Measurements from ENCODE around the gene QPCT. TPM values are rescaled to one million over a fixed set of nuclear protein-coding genes. Genes with fewer than 3 reads are reported as not detected.

The QPCT gene
- total RNA-seq, 2 experiments from 2014 or later: 0.51 to 0.64 TPM

DNA sequence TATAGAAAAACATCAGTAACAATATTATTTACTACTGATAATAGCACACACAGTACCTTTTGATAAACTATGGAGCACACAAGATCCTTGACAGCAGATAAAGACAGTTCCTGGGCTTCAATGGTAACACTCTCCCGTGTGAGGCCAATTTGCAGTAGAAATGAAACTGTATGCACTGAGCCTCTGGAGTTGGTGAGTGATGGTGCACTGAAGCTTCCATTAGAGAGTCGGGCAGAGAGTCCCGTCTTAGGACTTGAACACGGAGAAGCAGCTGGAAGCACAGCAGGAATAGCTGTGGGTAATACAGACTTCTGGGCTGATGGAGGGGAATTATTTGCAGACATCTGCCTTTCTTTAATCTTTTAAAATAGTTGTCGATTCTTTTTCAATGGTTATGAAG is 28.2 kb upstream of the QPCT start:
- H3K27ac Mint-ChIP-seq: no peak overlapping the region
- no peak for ATAC-seq
- peaks cover 13% of the 10 kb centered on the region for H3K36me3 Mint-ChIP-seq (ENCODE audit: low read depth)
- peaks cover 58% of the 10 kb centered on the region for H3K4me1 Mint-ChIP-seq
- H3K27me3 Mint-ChIP-seq: no peaks in the 10 kb centered on the region
- POLR2A ChIA-PET: no interaction called here
- intact Hi-C loops (cut with DNase I, micrococcal nuclease): loop anchor here in 1 of 2 experiments (5.0 kb wide), 1 partner anchor 36 kb away; no protein-coding TSS in a partner anchor
- DNase-seq: no peak
- no peak overlapping the region for H3K4me3 Mint-ChIP-seq
- H3K9me3 Mint-ChIP-seq (ENCODE audit: low read depth): no peaks in the 10 kb centered on the region
- CTCF ChIA-PET: interaction anchor here (0.9 to 1.0 kb wide), 3 partner anchors 8 to 20 kb away, joined by 3 to 4 read pairs (median 3); no protein-coding TSS in a partner anchor

DNA sequence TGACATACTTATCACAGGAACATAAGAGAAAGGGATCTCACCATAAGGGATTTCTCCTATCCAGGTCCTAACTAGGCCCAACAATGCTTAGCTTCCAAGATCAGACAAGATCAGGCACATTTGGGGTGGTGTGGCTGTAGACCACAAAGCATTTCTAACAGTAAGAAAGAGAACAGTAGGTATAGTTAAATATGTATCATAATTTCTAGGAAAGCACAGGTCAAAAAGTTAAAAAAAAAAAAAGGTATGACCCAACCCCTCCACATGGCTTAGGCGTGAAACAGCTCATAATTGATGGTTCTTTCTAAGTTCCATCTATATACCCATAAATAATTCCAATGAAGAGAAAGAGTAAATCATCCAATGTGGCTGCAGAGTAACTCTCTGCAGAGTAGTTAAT is 26.7 kb upstream of the QPCT start:
- peaks cover 13% of the 10 kb centered on the region for H3K36me3 Mint-ChIP-seq (ENCODE audit: low read depth)
- H3K27ac Mint-ChIP-seq: no peak overlapping the region
- H3K27me3 Mint-ChIP-seq: no peaks in the 10 kb centered on the region
- POLR2A ChIA-PET: no interaction called here
- DNase-seq (peak; percentile 33), ATAC-seq (peak; percentile 73)
- peaks cover 60% of the 10 kb centered on the region for H3K4me1 Mint-ChIP-seq
- no peaks in the 10 kb centered on the region for H3K9me3 Mint-ChIP-seq (ENCODE audit: low read depth)
- no peak overlapping the region for H3K4me3 Mint-ChIP-seq
- CTCF ChIA-PET: interaction anchor here (1.0 to 1.6 kb wide), 3 partner anchors 14 to 78 kb away, joined by 3 to 5 read pairs (median 4); no protein-coding TSS in a partner anchor
- intact Hi-C loops (cut with DNase I, micrococcal nuclease): loop anchor here in 1 of 2 experiments (5.0 kb wide), 1 partner anchor 35 kb away; no protein-coding TSS in a partner anchor

DNA sequence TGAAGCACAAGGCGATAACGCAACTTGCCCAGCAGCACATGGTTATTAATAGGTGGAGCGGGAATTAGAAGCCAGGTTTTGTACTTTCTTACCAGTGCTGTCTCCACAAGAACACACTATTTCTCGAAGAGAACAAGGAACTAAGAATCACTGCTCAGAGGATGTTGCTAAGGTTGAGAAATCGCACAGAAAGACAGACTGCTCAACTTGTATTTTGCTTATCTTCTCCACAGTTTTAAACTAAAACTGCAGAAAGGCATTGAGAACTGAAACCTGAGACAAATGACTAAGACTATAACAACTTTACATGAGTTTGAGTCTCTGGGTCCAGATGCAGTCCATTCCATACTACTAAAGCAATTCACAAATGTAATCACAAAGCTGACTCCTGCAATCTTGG is 26.0 kb upstream of the QPCT start:
- H3K27ac Mint-ChIP-seq: no peak overlapping the region
- POLR2A ChIA-PET: no interaction called here
- H3K36me3 Mint-ChIP-seq (ENCODE audit: low read depth): peaks cover 13% of the 10 kb centered on the region
- ATAC-seq (peak; percentile 37), DNase-seq (no peak)
- intact Hi-C loops (cut with DNase I, micrococcal nuclease): loop anchor here in 1 of 2 experiments (5.0 kb wide), 1 partner anchor 34 kb away; no protein-coding TSS in a partner anchor
- H3K27me3 Mint-ChIP-seq: no peaks in the 10 kb centered on the region
- CTCF ChIA-PET: interaction anchor here (0.9 to 1.6 kb wide), 3 partner anchors 9 to 77 kb away, joined by 4 to 5 read pairs (median 4); no protein-coding TSS in a partner anchor
- H3K4me1 Mint-ChIP-seq: peaks cover 58% of the 10 kb centered on the region
- H3K4me3 Mint-ChIP-seq: no peak overlapping the region
- H3K9me3 Mint-ChIP-seq (ENCODE audit: low read depth): no peaks in the 10 kb centered on the region

DNA sequence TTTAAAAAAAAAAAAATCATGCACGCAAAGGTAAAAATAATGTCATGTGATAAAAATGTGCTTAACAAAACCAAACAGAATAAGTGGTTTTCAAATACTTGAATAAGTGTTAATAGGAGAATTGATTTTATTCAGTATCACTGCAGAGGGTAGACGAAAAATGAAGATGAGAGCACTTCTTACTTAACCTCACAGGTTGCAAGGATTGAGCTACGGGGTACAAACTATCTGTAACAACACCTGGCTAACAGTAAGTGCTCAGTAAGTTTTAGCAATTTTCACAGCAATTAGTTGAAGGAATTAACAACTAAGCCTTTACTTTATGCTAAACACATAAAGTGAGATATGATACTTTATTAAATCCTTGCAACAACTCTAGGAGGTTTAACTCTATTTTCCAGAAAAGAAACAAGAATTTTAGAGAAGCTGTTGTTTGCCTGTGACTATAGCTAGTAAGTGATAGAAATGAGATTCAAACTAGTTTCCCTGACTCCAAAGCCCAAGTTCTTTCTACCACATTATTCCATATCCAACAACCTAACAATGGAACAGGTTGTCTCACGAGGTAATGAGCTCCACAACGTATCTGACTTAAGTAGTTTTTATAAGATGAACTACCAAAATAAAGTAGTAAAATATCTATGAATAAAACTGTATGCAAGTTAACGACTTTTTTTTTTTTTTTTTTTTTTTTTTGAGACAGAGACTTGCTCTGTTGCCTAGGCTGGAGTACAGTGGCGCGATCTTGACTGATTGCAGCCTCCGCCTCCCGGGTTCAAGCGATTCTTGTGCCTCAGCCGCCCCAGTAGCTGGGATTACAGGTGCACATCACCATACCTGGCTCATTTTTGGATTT is 24.4 kb upstream of the QPCT start:
- ChIA-PET POLR2A (interaction anchor here (0.6 kb wide), 1 partner anchor 308 kb away, joined by 4 read pairs; no protein-coding TSS in a partner anchor), CTCF (interaction anchor here (0.9 to 1.1 kb wide), 2 partner anchors 37 to 74 kb away, joined by 3 read pairs; no protein-coding TSS in a partner anchor)
- H3K9me3 Mint-ChIP-seq (ENCODE audit: low read depth): no peaks in the 10 kb centered on the region
- no peak overlapping the region for H3K4me3 Mint-ChIP-seq
- H3K36me3 Mint-ChIP-seq (ENCODE audit: low read depth): peaks cover 13% of the 10 kb centered on the region
- ATAC-seq (no peak), DNase-seq (no peak)
- H3K4me1 Mint-ChIP-seq: peaks cover 55% of the 10 kb centered on the region
- H3K27me3 Mint-ChIP-seq: peaks cover 1% of the 10 kb centered on the region
- intact Hi-C loops (cut with DNase I, micrococcal nuclease): loop anchor here (5.0 kb wide), 4 partner anchors 32 to 352 kb away; partner anchors contain the start of genes CDC42EP3 (in 1 of the 2), CEBPZ (in 1 of the 2) and NDUFAF7 (in 1 of the 2)
- H3K27ac Mint-ChIP-seq: no peak overlapping the region

DNA sequence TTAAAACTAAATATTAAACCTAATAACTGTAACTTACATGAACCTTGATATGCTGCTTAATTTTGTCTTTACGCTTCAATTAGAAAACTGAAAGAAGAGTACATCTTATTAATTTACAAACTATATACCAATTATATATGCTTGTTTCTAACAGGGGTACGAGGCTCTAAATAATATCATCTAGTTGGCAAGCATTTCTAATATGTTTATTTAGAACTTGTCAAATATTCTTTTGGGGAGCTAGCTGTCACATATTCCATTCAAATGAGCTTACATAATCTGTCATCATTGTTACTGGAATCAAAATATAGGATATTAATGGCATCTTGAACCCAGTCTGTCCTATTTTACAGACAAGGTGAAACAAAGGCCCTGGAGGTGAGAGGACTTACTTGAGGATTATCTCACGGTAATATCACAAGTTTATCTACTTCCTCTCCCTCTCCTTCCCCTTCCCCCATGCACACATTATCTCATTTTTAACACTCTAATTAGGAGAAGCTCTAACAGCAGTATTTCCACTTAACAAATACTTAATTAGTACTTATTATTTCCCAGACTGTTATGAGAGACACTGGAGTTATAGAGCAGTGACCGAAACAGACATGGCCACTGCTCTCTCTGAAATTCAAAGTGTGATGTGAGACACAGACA is 23.3 kb upstream of the QPCT start:
- peaks cover 54% of the 10 kb centered on the region for H3K4me1 Mint-ChIP-seq
- H3K27ac Mint-ChIP-seq: no peak overlapping the region
- H3K36me3 Mint-ChIP-seq (ENCODE audit: low read depth): peaks cover 8% of the 10 kb centered on the region
- DNase-seq (no peak), ATAC-seq (no peak)
- no peaks in the 10 kb centered on the region for H3K9me3 Mint-ChIP-seq (ENCODE audit: low read depth)
- H3K27me3 Mint-ChIP-seq: peaks cover 6% of the 10 kb centered on the region
- ChIA-PET POLR2A (no interaction called here), CTCF (interaction anchor here (0.6 to 2.0 kb wide), 5 partner anchors 9 to 49 kb away, joined by 3 to 8 read pairs (median 5); no protein-coding TSS in a partner anchor)
- intact Hi-C loops (cut with DNase I, micrococcal nuclease): loop anchor here (5.0 kb wide), 3 partner anchors 89 to 351 kb away; partner anchors contain the start of genes CDC42EP3 (in 1 of the 2), CEBPZ (in 1 of the 2) and NDUFAF7 (in 1 of the 2)
- H3K4me3 Mint-ChIP-seq: no peak overlapping the region

- DNase-seq: no peak
- Mint-ChIP-seq H3K9me3 (ENCODE audit: low read depth) (no peaks in the 10 kb centered on the region), H3K36me3 (ENCODE audit: low read depth) (peaks cover 7% of the 10 kb centered on the region), H3K4me3 (peak overlapping the region; percentile 32), H3K4me1 (peaks cover 47% of the 10 kb centered on the region), H3K27me3 (peaks cover 12% of the 10 kb centered on the region), H3K27ac (no peak overlapping the region)
- intact Hi-C loops (cut with DNase I, micrococcal nuclease): loop anchor here (2.0 to 5.0 kb wide), 6 partner anchors 54 to 548 kb away; partner anchors contain the start of genes CDC42EP3 (in 1 of the 2), CEBPZ (in 1 of the 2) and NDUFAF7 (in 1 of the 2)
- POLR2A ChIA-PET: interaction anchor here (0.7 to 1.1 kb wide), 2 partner anchors 91 to 93 kb away, joined by 4 to 5 read pairs; partner anchors contain the start of genes CEBPZ and NDUFAF7
- CTCF ChIA-PET: interaction anchor here (0.7 to 2.0 kb wide), 10 partner anchors 10 to 1331 kb away, joined by 3 to 9 read pairs (median 4); no protein-coding TSS in a partner anchor
- peak; percentile 10 for ATAC-seq
Observed at GRCh38 chr2:37322368-37322767, 22.1 kb upstream of the QPCT start.

- Mint-ChIP-seq H3K9me3 (ENCODE audit: low read depth) (no peaks in the 10 kb centered on the region), H3K27ac (peak overlapping the region; percentile 92), H3K4me1 (peaks cover 38% of the 10 kb centered on the region), H3K36me3 (ENCODE audit: low read depth) (peaks cover 1% of the 10 kb centered on the region), H3K4me3 (peak overlapping the region; percentile 91), H3K27me3 (peaks cover 17% of the 10 kb centered on the region)
- POLR2A ChIA-PET: interaction anchor here (0.5 to 1.2 kb wide), 6 partner anchors 24 to 167 kb away, joined by 3 to 6 read pairs (median 4); partner anchors contain the start of genes CEBPZ, EIF2AK2 and NDUFAF7
- intact Hi-C loops (cut with DNase I, micrococcal nuclease): loop anchor here (2.0 to 5.0 kb wide), 6 partner anchors 54 to 548 kb away; partner anchors contain the start of genes CDC42EP3 (in 1 of the 2), CEBPZ (in 1 of the 2) and NDUFAF7 (in 1 of the 2)
- DNase-seq (no peak), ATAC-seq (no peak)
- CTCF ChIA-PET: interaction anchor here (0.8 to 2.0 kb wide), 9 partner anchors 9 to 1330 kb away, joined by 3 to 9 read pairs (median 3); no protein-coding TSS in a partner anchor
Observed at GRCh38 chr2:37323176-37323780, 21.2 kb upstream of the QPCT start.

DNA sequence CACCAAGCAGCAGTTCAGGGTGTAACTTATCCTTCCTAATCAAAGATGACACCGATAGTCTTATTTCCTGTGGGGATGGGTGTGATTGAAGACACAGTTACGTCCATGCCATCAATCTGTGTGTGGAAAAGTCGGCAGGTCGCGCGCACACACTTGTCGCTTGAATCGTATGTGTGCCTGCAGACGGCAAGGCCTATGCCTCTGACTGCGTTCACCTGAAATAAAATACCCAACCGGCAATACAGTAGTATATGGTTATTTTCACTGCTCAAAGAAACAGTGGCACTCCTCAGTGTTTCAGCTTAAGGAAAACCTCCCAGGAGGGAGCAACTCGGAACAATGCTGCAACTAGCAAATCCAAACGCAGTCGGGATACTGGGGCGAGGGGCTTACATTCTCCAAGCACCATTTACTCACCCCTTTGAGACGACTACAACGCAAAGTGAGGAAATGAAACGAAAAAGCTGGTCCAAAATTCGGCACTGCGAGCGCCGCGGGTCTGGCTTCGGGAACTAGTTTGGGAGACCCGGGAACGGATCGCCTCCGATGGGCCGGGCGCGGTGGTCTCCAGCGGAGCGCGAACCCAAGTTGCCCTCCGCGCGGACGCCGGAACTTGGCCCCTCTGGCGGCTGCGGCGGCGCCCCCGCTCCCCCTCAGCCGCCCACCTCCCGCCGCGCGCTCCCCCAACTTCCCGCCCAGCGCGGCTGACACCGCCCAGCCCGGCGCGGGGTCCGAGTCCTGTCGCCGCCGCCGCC is 20.5 kb upstream of the QPCT start:
- DNase-seq (peak; percentile 63), ATAC-seq (peak; percentile 41)
- ChIA-PET POLR2A (interaction anchor here (0.8 to 1.2 kb wide), 3 partner anchors 52 to 167 kb away, joined by 3 to 5 read pairs (median 4); partner anchors contain the start of genes CEBPZ, EIF2AK2 and NDUFAF7), CTCF (interaction anchor here (1.1 kb wide), 1 partner anchor 67 kb away, joined by 4 read pairs; no protein-coding TSS in a partner anchor)
- Mint-ChIP-seq H3K4me1 (peaks cover 32% of the 10 kb centered on the region), H3K27me3 (peaks cover 17% of the 10 kb centered on the region), H3K36me3 (ENCODE audit: low read depth) (peaks cover 1% of the 10 kb centered on the region), H3K27ac (peak overlapping the region; percentile 92), H3K9me3 (ENCODE audit: low read depth) (no peaks in the 10 kb centered on the region), H3K4me3 (peak overlapping the region; percentile 91)
- intact Hi-C loops (cut with DNase I, micrococcal nuclease): loop anchor here (1.0 to 5.0 kb wide), 10 partner anchors 43 to 1053 kb away; partner anchors contain the start of genes ATL2 (in 1 of the 2), CDC42EP3 (in 1 of the 2), CEBPZ (in 1 of the 2) and CEBPZOS (in 1 of the 2)

DNA sequence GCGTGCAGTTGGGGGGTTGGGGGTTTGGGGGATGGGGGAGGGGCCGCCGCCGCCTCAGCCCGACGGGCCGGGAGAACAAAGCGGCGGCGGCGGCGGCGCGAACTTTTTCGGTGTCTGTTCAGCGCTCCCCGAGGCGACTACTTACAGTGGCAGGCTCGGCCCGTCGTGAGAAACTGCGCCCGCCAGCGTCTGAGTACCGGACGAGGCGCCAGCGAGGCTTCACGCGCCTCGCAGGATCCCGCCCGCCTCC is 20.0 kb upstream of the QPCT start:
- Mint-ChIP-seq H3K27ac (no peak overlapping the region), H3K4me3 (peak overlapping the region; percentile 91), H3K9me3 (ENCODE audit: low read depth) (no peaks in the 10 kb centered on the region), H3K27me3 (peaks cover 17% of the 10 kb centered on the region), H3K4me1 (peaks cover 30% of the 10 kb centered on the region), H3K36me3 (ENCODE audit: low read depth) (peaks cover 1% of the 10 kb centered on the region)
- POLR2A ChIA-PET: no interaction called here
- intact Hi-C loops (cut with DNase I, micrococcal nuclease): loop anchor here (1.0 to 5.0 kb wide), 7 partner anchors 42 to 1052 kb away; partner anchors contain the start of genes ATL2 (in 1 of the 2), CDC42EP3 (in 1 of the 2), CEBPZ (in 1 of the 2) and CEBPZOS (in 1 of the 2)
- ATAC-seq (no peak), DNase-seq (peak; percentile 80)
- CTCF ChIA-PET: no interaction called here

Data from activated CD4-positive, alpha-beta T cell treated with anti-CD3 and anti-CD28 coated beads for 36 hours (primary cell).